Ishikawa (cell line): ENCODE measurements around the gene CCL4.

Experiments used
- EP300 ChIP-seq: IDR thresholded peaks from 2 replicates; pipeline ENCODE4 v1.6.1; 2012; ENCODE audit warnings: borderline replicate concordance
- RAD21 ChIP-seq: IDR thresholded peaks from 2 replicates; pipeline ENCODE4 v1.6.1; 2012; ENCODE audit warnings: low read depth
- TAF1 ChIP-seq: IDR thresholded peaks from 2 replicates; pipeline ENCODE4 v1.6.1; 2012; ENCODE audit warnings: low read depth, mild to moderate bottlenecking
- ZBTB7A ChIP-seq: IDR thresholded peaks from 2 replicates; pipeline ENCODE4 v1.6.1; 2012; ENCODE audit warnings: low read depth
- TF ChIP-seq, protein P1 (sequence below): IDR thresholded peaks from 2 replicates; pipeline ENCODE4 v1.6.1; 2012

DNA sequence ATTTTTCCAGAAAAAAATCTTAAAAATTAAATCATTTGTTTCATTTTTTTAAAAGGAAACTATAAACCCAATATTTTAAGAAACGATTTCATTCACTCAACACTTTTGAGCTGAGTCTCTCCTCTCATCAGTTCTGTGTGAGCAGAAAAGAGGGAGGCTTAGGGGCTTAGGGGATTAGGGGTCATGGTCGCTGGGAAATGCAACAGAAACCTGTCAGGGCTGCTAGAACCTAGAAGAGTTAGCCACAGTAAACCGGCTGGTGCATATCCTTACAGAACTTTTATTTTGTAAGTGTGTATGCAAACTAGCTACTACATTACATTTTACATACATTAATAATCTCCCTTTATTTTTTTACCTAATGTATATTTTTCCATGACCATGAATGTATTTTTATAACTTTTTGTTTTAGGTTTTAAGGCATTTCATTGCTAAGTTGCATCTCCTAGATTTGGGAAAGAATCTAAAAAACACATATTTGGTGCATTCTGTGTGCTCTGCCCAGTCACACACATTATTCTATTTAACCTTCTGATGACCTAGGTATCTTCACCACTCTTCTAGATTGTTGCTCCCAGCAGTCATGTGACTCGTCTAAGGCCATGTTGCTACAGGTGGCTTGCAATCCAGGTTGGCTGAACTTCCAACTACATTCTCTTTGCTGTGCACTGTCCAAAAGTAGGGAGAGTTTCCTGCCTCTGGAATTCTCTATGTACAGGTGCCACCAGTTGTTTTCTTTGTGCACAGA, 48.4 kb downstream of the CCL4 start:
- TF ChIP-seq RAD21 (no peak), EP300 (no peak), TAF1 (no peak), ZBTB7A (no peak)
- TF ChIP-seq, protein P1, sequence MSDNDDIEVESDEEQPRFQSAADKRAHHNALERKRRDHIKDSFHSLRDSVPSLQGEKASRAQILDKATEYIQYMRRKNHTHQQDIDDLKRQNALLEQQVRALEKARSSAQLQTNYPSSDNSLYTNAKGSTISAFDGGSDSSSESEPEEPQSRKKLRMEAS: no peak
